IPS-15b (cell line): ENCODE data around the gene KRTCAP3.
"Not testable (repeated sequence)": the region's sequence is repeated elsewhere in the genome, so short reads cannot be mapped to it uniquely, and the experiment has no call there.

Experiments
- H3K27me3 ChIP-seq: one replicate; pipeline ENCODE4 v1.6.1; 2013; ENCODE audit warnings: low read length; ENCODE audit not compliant: control insufficient read depth, insufficient read depth
- H3K36me3 ChIP-seq: one replicate; pipeline ENCODE4 v1.6.1; 2013; ENCODE audit warnings: low read length; ENCODE audit not compliant: control insufficient read depth, insufficient read depth
- H3K4me1 ChIP-seq: one replicate; pipeline ENCODE4 v1.6.1; 2013; ENCODE audit warnings: mild to moderate bottlenecking, low read length; ENCODE audit not compliant: control insufficient read depth, insufficient read depth
- H3K4me3 ChIP-seq: one replicate; pipeline ENCODE4 v1.5.1; 2013; ENCODE audit warnings: low read depth, low read length
- H3K9ac ChIP-seq: one replicate; pipeline ENCODE4 v1.6.1; 2013; ENCODE audit warnings: low read depth, mild to moderate bottlenecking, low read length
- H3K9me3 ChIP-seq: one replicate; pipeline ENCODE4 v1.6.1; 2013; ENCODE audit warnings: mild to moderate bottlenecking, low read length; ENCODE audit not compliant: control insufficient read depth, insufficient read depth

The KRTCAP3 gene

DNA sequence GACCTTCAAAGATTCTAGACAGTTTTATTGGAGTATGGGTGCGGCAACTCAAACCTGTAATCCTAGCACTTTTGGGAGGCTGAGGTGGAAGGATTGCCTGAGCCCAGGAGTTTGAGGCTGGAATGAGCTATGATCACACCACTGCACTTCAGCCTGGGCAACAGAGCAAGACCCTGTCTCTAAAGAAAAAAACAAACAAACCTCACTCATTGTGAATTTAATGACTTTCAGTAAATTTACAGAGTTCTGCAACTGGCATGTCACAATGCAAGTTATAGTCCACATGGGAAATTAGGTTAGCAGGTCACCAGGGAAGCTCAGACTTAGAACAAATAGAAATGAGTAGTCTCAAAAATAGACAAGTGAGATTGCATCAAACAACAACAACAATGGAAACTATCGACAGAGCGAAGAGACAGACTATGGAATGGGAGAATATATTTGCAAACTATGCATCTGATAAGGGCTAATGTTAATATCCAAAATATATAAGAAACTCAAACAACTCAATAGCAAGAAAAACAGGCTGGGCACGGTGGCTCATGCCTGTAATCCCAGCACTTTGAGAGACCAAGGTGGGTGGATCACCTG, 20.4 kb upstream of the KRTCAP3 start:
- H3K4me1 ChIP-seq = no peaks in the 10 kb centered on the region
- no peaks in the 10 kb centered on the region for H3K9me3 ChIP-seq
- H3K4me3 ChIP-seq = no peak overlapping the region
- no peaks in the 10 kb centered on the region for H3K27me3 ChIP-seq
- no peak overlapping the region for H3K9ac ChIP-seq
- no peaks in the 10 kb centered on the region for H3K36me3 ChIP-seq

DNA sequence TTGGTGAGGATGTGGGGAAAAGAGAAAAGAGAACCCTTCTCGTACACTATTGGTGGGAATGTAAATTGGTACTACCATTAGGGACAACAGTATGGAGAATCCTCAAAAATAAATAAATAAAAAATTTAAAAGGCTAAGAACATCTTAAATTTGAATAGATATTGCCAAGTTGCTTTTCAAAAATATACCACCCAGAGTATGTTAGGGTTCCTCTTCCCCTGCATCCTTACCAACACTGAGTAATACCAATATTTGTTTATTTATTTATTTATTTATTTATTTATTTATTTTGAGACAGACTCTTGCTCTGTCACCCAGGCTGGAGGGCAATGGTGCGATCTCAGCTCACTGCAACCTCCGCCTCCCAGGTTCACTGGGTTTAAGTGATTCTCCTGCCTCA, 19.2 kb upstream of the KRTCAP3 start:
- no peaks in the 10 kb centered on the region for H3K9me3 ChIP-seq
- H3K4me1 ChIP-seq = no peaks in the 10 kb centered on the region
- no peaks in the 10 kb centered on the region for H3K27me3 ChIP-seq
- H3K9ac ChIP-seq = no peak overlapping the region
- H3K4me3 ChIP-seq = no peak overlapping the region
- no peaks in the 10 kb centered on the region for H3K36me3 ChIP-seq

DNA sequence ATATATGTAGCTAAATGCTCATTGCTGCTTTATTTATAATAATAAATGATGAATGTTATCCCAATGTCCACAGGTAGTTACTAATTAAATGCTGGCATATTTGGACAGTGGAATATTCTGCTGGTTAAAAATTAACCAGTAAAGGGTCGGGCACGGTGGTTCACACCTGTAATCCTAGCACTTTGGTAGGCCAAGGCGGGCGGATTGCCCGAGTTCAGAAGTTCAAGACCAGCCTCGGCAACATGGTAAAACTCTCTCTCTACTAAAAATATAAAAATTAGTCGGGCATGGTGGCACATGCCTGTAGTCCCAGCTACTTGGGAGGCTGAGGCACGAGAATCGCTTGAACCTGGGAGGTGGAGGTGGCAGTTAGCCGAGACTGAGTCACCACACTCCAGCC, 17.1 kb upstream of the KRTCAP3 start:
- not testable (repeated sequence) for H3K4me1 ChIP-seq, H3K36me3 ChIP-seq, H3K9me3 ChIP-seq, H3K4me3 ChIP-seq, H3K27me3 ChIP-seq, H3K9ac ChIP-seq

DNA sequence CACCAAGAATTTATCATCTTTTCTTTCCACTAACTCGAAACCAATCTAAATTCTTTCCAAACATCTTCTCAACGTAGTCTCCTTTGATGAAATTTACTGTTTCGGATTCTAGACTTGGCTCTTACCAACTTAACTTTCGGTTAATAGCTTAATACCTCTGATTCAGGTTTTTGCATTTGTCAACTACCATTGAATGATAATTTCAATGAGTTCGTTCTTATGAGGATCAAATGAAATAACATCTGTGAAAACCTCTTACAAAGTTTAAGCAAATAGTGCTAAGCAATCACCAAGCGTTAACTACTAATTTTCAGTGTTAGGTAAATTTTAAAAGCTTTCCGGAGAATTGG, 14.3 kb upstream of the KRTCAP3 start:
- Histone ChIP-seq H3K9ac (peak overlapping the region; percentile 70), H3K36me3 (no peaks in the 10 kb centered on the region), H3K4me3 (peak overlapping the region; percentile 87), H3K9me3 (no peaks in the 10 kb centered on the region), H3K4me1 (peaks cover 5% of the 10 kb centered on the region), H3K27me3 (no peaks in the 10 kb centered on the region)

DNA sequence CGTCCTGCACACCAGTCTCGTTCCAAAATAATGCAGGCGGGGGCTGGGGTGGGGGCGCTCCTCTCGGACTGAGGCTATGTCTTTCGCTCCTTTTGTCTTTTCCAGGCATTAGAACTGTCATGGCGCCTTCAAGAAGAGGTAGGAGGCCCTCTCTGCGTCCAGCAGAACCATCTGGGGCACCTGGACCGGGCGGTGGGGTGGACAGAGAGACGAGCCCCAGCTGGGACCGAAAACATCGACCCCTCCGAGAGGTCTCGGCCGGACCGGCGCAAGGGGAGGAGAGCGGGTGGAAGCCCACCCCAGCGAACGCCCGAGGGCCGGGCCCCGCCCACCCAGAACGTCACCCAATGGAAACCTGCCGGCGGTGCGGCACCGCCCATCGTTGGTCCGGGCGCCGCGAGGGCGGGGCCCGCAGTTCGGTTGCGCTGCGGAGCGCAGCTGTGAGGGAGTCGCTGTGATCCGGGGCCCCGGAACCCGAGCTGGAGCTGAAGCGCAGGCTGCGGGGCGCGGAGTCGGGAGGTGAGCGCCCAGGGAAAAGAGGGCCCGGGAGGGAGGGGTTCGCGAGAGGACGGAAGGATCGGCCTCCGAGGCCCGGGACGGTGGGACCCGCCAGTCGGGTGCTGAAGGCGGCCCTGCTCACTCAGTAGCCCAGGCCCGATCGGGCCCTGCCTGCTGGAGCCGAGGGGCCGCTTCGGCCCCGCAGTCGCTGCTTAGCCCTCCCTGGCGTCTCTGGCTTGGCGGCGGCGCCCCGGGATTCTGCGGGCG, 13.8 kb upstream of the KRTCAP3 start, which contains the start of gene NRBP1:
Gene NRBP1 (plus strand): TSS at position 419 of the 765 bp plus-strand sequence. CDS start 4,643 bp downstream, outside the sequence.
- Histone ChIP-seq H3K27me3 (no peaks in the 10 kb centered on the region), H3K9ac (peak within 1 kb of the TSS; percentile 87), H3K36me3 (no peaks in the 10 kb centered on the region), H3K4me1 (peaks cover 5% of the 10 kb centered on the region), H3K4me3 (peak within 1 kb of the TSS; percentile 89), H3K9me3 (no peaks in the 10 kb centered on the region)

DNA sequence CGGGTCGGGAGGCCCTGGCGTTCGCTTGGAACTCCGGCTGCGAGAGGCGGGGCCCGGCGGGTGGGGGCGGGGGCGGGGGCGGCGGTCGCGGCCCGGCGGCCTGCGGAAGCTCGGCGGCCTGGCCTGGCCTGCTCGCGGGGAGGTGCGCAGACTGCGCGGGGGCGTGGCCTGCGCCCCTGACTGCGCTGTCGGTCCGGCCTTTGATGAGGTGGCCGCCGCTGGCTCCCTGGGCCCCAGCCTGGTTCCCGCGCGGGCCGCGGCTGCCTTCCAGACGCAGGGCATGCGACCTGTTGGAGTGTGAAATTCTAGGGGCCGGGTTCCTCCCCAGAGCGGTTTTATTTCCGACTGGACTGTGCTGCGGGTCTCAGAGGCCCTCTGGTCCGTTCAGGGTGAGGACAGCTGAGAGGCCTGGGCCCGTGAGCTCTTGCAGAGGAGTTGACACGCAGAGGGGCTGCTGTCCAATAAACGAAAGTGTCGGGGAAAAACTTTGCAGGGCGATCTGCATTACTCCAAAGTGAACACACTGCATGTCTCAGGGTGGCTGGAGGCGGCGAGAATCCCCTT, 13.1 kb upstream of the KRTCAP3 start:
- peak overlapping the region; percentile 87 for H3K9ac ChIP-seq
- peaks cover 5% of the 10 kb centered on the region for H3K4me1 ChIP-seq
- H3K27me3 ChIP-seq = no peaks in the 10 kb centered on the region
- no peaks in the 10 kb centered on the region for H3K36me3 ChIP-seq
- peak overlapping the region; percentile 89 for H3K4me3 ChIP-seq
- no peaks in the 10 kb centered on the region for H3K9me3 ChIP-seq

DNA sequence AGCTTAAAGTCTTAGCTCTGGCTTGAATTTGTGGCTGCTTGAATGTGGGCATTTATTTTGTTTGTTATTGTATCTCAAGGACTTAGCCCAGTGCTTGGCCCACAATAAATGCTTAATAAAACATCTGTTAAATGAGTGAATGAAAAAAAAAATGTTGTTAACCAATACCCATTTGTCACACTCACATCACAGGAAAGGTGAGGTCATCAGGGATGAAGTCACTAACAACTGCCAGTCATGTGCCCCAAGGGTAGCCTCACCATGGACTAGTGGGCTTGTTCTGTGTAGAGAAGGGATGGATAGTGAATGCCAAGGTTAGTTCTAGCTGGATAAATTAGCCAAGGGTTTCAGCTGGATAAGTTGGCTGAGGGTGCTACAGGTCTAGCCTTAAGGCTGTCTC, 10.8 kb upstream of the KRTCAP3 start:
- H3K27me3 ChIP-seq = no peaks in the 10 kb centered on the region
- no peak overlapping the region for H3K4me3 ChIP-seq
- peaks cover 5% of the 10 kb centered on the region for H3K4me1 ChIP-seq
- H3K9me3 ChIP-seq = no peaks in the 10 kb centered on the region
- H3K9ac ChIP-seq = no peak overlapping the region
- peaks cover 16% of the 10 kb centered on the region for H3K36me3 ChIP-seq

DNA sequence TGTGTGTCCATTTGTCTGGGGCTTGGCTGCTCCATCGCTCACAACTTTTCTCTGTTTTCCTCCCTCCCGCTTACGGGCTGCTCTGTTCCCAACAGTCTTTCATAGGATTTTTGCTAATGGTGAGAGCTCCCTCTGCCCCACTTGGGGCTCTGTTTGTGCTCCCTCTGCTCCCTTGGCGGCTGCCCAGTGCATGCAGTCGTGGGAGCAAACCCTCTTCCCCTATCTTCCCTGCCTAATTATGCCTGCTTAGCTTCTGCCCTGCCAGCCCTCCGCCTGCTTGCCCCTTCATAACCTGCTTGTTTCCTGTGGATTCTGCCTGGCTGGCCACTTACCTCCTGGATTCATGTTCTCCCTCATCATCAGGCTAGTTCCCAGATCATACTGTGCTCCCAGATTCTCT, 6.6 kb upstream of the KRTCAP3 start:
- no peaks in the 10 kb centered on the region for H3K4me1 ChIP-seq
- H3K36me3 ChIP-seq = peaks cover 30% of the 10 kb centered on the region
- no peak overlapping the region for H3K9ac ChIP-seq
- H3K9me3 ChIP-seq = no peaks in the 10 kb centered on the region
- no peaks in the 10 kb centered on the region for H3K27me3 ChIP-seq
- no peak overlapping the region for H3K4me3 ChIP-seq

DNA sequence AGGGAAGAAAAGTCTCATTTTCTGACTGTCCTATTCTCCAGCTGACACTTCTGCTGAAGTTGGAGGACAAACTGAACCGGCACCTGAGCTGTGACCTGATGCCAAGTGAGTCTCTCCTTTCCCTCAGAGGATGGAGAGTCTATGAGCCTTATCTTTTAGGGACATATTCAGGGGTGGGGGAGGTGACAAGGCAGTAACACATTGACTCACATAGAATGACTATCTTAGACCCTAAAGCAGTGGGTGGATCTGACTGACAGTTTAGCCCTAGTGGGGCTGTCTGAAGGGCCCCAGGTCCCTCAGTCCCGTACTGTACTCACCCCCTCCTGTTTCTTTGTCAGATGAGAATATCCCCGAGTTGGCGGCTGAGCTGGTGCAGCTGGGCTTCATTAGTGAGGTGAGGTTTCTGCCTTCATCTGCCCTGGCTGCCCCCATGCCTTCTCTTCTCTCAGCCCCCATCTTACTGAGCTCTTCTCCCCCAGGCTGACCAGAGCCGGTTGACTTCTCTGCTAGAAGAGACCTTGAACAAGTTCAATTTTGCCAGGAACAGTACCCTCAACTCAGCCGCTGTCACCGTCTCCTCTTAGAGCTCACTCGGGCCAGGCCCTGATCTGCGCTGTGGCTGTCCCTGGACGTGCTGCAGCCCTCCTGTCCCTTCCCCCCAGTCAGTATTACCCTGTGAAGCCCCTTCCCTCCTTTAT, 805 bp upstream of the KRTCAP3 start:
- peaks cover 21% of the 10 kb centered on the region for H3K36me3 ChIP-seq
- no peaks in the 10 kb centered on the region for H3K4me1 ChIP-seq
- H3K4me3 ChIP-seq = no peak overlapping the region
- H3K27me3 ChIP-seq = no peaks in the 10 kb centered on the region
- no peak overlapping the region for H3K9ac ChIP-seq
- H3K9me3 ChIP-seq = no peaks in the 10 kb centered on the region

DNA sequence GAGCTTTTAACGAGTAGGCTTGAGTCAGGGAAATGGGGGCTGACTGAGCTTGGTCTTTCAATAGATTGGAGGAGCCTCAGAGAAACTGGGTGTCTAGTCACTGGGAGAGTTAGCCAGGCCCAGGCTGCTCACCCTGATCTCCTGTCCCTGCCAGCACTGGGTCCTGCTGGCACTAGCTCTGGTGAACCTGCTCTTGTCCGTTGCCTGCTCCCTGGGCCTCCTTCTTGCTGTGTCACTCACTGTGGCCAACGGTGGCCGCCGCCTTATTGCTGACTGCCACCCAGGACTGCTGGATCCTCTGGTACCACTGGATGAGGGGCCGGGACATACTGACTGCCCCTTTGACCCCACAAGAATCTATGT, 720 bp downstream of the KRTCAP3 start:
- Histone ChIP-seq H3K9ac (peak overlapping the region; percentile 85), H3K36me3 (peaks cover 18% of the 10 kb centered on the region), H3K4me3 (peak overlapping the region; percentile 65), H3K9me3 (no peaks in the 10 kb centered on the region), H3K27me3 (no peaks in the 10 kb centered on the region), H3K4me1 (no peaks in the 10 kb centered on the region)

DNA sequence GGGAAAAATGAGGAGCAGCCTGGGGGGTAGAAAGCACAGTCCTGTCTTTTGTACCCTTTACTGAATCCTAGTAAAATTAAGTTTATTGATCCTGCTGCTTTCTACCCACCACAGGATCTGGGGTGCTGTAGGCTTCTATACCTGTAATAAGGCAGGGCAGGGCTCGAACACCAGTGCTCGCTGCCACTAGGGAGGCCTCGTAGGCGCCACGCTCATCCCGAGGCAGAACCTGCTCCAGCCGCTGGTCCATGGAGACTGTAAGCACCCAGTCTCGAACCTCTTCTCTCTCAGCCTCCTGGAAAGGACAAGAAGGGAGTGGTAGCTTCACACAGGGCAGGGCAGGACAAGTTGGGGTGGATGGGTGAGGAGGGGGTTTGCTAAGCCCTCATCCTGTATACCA, 3.0 kb downstream of the KRTCAP3 start:
- Histone ChIP-seq H3K27me3 (no peaks in the 10 kb centered on the region), H3K4me1 (no peaks in the 10 kb centered on the region), H3K9me3 (no peaks in the 10 kb centered on the region), H3K9ac (no peak overlapping the region), H3K36me3 (peaks cover 15% of the 10 kb centered on the region), H3K4me3 (no peak overlapping the region)

DNA sequence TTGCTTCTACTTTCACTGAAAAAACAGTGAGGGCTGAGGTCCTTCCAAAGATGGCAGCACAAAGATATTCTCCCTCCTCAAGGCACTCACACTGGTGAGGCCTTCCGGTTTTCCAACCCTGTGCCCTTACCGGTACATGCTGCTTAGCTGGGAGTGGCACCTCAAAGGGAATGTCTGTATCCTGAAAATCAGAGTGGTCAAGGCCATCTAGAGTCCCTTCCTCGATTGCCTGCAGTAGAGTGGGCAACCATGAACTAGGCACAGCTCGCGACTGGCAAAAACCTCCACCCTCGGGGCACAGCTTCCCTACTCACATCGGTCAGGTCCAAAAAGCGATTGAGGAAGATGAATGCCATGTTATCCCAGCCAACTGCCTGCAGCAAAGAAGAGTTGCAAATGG, 3.4 kb downstream of the KRTCAP3 start:
- Histone ChIP-seq H3K4me3 (no peak overlapping the region), H3K27me3 (no peaks in the 10 kb centered on the region), H3K9me3 (no peaks in the 10 kb centered on the region), H3K9ac (no peak overlapping the region), H3K36me3 (peaks cover 12% of the 10 kb centered on the region), H3K4me1 (no peaks in the 10 kb centered on the region)
